ENCODE measurements around the gene AIRE.

Gene AIRE

DNA sequence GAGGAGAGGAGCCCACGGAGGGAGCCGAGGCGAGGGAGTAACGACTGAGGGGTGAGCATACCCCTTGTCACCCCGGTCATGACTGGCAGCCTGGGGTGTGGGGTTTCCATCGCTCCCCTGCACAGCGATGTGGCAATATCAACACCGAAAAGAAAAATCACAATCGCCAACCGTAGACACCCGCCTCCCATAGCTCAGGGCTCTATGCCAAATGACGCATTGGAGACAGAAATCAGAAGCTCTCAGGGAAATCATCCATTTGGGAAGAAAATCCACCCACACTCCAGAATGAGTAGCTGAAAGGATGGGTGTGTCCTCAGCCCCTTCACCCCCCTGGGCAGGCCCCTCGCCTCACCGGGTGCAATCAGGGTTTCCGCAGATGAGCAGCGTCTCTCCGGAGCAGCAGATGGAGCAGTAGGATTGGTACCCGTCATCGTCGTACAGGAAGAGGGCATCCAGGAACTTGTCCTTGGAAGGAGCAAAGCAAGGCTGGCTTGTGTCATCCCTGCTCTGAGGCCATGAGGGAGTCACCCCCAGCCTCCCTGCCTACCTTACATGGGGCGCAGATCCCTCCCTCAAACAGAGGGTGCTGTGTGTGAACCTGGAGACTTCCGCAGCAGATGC is 26.5 kb upstream of the AIRE start:
- no peak for DNase-seq (ENCODE audit: extremely low read depth, low read depth)
- TF ChIP-seq, protein P1, sequence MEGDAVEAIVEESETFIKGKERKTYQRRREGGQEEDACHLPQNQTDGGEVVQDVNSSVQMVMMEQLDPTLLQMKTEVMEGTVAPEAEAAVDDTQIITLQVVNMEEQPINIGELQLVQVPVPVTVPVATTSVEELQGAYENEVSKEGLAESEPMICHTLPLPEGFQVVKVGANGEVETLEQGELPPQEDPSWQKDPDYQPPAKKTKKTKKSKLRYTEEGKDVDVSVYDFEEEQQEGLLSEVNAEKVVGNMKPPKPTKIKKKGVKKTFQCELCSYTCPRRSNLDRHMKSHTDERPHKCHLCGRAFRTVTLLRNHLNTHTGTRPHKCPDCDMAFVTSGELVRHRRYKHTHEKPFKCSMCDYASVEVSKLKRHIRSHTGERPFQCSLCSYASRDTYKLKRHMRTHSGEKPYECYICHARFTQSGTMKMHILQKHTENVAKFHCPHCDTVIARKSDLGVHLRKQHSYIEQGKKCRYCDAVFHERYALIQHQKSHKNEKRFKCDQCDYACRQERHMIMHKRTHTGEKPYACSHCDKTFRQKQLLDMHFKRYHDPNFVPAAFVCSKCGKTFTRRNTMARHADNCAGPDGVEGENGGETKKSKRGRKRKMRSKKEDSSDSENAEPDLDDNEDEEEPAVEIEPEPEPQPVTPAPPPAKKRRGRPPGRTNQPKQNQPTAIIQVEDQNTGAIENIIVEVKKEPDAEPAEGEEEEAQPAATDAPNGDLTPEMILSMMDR (IDR thresholded peaks at IDR 0.05; ENCODE audit: low read depth, low read length): no peak

DNA sequence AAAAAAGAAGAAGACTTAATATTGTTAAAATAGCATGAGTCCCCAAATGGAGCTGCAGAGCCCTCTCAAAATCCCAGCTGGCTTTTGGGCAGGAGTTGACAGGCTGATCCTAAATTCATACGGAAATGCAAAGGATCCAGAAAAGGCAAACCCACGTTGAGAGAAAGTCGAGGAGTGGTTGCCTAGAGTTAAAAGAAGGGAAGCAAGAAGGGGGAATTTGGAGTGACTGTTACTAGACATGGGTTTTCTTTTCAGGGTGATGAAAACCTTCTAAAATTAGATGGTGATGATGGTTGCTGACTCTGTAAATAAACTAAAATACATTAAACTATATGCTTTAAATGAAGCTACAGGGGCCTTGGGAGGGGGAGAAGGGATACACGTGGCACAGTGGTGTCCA is 25.6 kb upstream of the AIRE start:
- DNase-seq (ENCODE audit: extremely low read depth, low read depth): no peak
- TF ChIP-seq, protein P1 (IDR thresholded peaks at IDR 0.05; ENCODE audit: low read depth, low read length): no peak

DNA sequence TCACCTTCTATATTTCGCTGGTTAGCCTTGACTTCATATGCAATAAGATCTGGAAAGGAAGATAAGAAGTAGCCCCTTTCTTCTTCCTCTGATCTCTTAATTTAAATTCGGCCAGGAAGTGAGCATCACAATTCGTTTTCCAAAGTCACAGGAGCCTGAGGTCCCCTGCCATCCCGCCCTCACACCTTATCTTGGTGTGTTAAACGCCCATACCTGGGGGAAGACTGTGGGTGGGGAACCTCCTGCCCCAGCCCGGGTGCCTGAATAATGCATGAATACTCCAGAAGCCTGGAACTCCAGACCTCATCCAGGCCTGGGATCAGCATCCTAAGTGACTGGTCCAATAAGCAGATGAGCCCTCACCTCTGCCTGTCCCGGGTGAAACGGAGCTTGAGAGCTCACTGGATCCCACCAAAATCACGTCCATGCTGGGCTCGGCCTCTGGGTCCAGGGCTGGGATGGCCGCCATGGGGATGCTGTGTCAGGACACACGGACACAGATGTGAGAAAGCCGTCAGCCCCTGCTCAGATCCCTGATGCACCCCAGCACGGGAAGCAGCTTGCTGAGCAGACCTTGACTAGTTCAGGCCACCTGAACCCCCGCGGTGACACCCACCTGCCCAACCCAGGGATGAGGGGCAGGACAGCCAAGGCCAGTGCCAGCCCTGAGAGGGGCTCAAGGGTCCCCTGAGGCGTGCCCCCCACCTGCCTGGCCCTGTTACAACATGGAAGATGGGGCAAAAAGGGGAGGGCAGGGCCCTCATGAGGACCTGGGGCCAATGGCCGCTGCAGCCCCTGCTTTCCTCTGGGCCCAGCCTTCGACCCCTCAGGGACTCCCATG is 24.7 kb upstream of the AIRE start:
- TF ChIP-seq, protein P1 (IDR thresholded peaks at IDR 0.05; ENCODE audit: low read depth, low read length): no peak

DNA sequence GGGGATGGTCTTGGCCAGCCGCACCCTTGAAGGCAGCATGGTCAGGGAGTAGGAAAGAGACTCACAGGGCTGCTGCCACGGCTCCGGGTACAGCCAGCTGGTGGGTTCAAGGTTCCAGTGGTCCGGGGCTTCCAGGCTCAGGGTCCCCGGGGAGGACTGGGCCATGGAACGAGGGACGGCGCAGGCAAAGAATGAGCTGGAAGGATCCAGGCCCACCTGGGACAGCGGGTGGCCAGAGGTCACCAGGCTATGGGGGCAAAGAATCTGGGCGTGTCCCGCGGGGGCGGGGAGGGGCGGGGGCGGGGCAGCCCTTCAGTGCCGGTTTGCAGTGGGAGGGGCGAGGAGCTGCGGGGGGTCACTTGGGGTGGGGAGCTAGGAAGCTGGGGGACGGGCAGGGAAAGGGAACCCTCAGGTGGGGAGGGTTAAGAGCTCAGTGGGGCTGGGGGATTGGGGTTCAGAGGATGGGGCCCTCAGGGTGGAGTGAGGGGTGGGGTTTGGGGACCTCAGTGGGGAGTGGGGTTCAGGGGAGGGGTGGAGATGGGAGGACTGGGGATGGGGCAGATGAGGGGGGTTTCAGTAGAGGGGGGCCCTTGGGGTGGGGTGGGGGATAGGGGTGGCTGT is 23.9 kb upstream of the AIRE start, which contains the start of gene DNMT3L:
Gene DNMT3L (minus strand): TSS at position 223 of the 621 bp plus-strand sequence. CDS start 638 bp downstream, outside the sequence.
- TF ChIP-seq, protein P1 (IDR thresholded peaks at IDR 0.05; ENCODE audit: low read depth, low read length): no peak

More for the DNA sequence above, 24.7 kb upstream of the AIRE start:
- no peak for DNase-seq (ENCODE audit: extremely low read depth, low read depth)

DNA sequence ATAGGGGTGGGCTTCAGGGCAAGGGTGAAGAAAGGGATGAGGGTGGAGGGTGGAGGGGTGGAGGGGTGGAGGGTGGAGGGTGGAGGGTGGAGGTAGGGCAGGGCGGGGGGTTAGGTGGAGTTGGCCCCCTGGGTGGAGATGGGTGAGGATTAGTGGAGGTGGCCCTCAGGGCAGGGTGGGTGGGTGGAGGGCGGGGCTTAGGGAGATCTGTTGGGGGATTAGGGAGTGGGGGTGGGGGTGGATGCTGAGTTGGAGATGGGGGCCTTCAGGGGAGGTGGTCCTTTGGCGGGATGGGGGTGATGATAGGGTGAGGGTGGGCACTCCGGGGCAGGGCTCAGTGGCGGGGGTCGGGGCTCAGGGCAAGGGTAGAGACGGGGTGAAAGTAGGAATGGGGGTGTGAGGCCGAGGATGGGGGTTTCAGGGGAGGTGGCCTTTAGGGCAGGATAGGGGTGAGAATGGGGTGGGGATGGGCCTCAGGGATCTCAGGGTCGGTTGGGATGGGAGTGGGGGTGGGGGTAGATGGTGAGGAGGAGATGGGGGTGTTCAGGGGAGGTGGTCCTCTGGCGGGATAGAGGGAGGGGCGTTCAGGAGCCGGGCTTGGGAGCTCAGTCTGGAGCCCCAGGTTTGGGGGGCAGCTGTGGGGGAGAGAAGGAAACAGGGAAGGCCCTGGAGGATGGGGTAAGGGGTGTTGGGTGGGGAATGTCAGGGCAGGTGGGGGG is 23.2 kb upstream of the AIRE start:
- DNase-seq (ENCODE audit: extremely low read depth, low read depth): no peak
- TF ChIP-seq, protein P1 (IDR thresholded peaks at IDR 0.05; ENCODE audit: low read depth, low read length): no peak

More for the DNA sequence above, 23.9 kb upstream of the AIRE start, which contains the start of gene DNMT3L:
- no peak for DNase-seq (ENCODE audit: extremely low read depth, low read depth)

DNA sequence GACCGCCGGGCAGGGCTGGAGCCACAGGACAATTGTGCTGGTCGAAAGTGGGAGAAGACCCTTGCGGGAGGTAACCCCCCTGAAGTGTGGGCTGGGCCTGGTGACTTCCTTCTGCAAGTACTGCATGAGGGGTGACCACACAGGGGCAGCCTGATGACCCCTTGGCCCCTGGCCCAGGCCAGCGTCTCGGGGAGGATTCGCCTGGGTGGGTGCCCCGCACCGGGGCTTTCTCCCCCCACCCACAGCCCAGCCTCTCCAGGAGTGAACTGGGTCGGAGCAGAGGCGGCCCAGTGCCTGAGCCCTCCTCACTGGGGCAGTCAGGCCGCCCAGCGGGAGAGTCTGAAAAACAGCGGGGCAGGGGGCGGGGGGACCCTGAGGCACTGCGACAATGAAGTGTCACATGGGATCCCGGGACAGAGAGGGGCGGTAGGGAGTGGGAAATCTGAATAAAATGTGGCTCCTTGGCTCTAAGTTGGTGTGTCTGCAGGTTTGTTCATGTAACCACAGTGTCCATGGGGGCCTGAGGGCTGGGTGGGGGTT is 22.4 kb upstream of the AIRE start:
- TF ChIP-seq, protein P1 (IDR thresholded peaks at IDR 0.05; ENCODE audit: low read depth, low read length): no peak
- no peak for DNase-seq (ENCODE audit: extremely low read depth, low read depth)

Measured in AG09319 (cell line).